ENCODE measurements around the gene GOLGA8G.
"Not testable (repeated sequence)": the region's sequence is repeated elsewhere in the genome, so short reads cannot be mapped to it uniquely, and the experiment has no call there.

Gene GOLGA8G, protein sequence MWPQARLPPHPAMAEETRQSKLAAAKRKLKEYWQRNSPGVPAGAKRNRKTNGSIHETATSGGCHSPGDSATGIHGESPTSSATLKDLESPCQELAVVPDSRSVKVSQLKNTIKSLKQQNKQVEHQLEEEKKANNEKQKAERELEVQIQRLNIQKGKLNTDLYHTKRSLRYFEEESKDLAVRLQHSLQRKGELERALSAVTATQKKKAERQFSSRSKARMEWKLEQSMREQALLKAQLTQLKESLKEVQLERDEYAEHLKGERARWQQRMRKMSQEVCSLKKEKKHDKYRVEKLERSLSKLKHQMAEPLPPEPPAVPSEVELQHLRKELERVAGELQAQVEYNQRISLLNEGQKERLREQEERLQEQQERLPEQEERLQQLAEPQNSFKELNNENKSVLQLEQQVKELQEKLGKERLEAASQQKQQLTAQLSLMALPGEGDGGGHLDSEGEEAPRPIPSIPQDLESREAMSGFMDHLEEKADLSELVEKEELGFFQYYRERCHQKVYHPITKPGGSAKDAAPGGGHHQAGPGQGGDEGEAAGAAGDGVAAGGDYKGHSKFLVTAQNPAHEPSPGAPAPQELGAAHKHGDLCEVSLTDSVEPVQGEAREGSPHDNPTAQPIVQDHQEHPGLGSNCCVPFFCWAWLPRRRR

DNA sequence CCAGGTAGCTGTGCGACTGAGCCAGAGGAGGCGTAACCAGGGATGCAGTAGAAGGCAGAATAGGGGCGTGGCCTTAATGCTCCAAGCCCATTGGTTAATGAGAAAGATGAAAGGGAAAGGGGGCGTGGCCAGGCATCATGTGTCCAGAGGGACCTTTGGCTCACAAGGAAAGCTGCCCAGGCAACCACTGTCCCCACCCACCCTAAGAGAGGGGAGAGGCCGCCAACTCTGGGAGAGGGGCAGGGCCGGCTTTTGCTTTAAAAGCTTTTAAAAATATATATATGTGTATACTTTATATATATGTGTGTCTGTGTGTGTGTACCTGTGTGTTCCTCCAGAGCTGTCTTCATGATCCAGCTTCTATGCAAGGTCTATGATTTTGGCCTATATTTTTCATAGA, at the start of gene GOLGA8G:
Gene GOLGA8G (minus strand): TSS at position 18 of the 400 bp plus-strand sequence. CDS start 62 bp downstream, outside the sequence.
- DNase-seq, result not testable (repeated sequence)

DNA sequence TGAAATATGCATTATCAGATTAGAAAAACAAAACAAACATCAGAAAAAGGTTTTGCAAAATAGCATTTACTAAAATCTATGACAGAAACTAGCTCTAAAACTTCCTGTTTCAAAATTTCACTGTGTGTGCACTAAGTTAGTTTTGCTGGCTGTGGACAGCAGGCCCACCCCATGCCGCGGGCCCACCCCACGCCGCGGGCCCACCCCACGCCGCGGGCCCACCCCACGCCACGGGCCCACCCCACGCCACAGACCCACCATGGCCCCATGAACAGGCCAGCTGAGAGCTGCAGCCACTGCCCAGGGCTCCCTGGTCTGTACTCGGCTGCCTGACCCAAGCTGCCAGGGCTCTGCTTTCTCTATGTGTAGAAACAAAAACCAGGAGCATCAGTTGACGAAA, 40.6 kb upstream of the GOLGA8G start:
- not testable (repeated sequence) for DNase-seq

GRCh38 chr15:28553268-28553667, 20.5 kb upstream of the GOLGA8G start, which contains the start of gene GOLGA6L25:
GOLGA6L25 (plus strand) TSS chr15:28553568; CDS start chr15:28553629, 61 bp downstream.
- DNase-seq, result not testable (repeated sequence)

DNA sequence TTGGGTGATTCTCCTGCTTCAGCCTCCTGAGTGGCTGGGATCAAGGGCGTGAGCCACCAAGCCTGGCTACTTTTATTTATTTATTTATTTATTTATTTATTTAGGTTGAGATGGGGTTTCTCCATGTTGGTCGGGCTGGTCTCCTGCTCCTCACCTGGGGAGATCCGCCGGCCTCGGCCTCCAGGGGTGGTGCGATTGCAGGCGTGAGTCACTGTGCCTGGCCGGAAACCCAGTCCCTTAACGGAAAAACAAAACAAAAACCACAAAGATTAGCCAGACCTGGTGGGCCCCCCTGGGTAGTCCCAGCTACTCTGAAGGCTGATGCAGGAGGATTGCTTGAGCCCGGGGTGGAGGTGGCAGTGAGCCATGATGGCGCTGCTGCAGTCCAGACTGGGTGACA, 17.6 kb downstream of the GOLGA8G start:
- not testable (repeated sequence) for DNase-seq

- not testable (repeated sequence) for DNase-seq
Observed at GRCh38 chr15:28514128-28514527, 18.6 kb downstream of the GOLGA8G start.

GRCh38 chr15:28508217-28508889, 24.4 kb downstream of the GOLGA8G start:
- not testable (repeated sequence) for DNase-seq

DNA sequence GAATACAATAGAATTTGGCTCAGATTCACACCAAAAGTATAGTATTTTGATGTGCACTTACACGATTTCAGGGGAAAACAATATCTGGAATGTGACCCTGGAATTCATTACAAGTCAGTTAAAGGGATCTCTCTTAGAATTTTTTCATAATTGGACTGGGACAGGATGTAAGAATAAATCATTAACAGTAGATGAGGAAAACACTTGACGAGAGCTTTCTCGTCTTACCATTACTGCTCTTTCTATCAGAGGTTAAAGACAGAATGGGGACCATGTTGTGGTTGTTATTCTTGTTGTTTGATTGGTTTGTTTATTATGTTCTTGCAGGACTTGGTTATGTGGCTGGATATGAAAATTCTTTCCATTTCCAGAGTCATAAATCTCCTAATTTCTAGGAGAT, 51.4 kb downstream of the GOLGA8G start:
- not testable (repeated sequence) for DNase-seq

All from CD4-positive, alpha-beta T cell treated with Interleukin-15 for 1 hour (primary cell).